Posterior vena cava (tissue), 2 donors: ENCODE measurements around the gene COIL. TPM values are rescaled to one million over a fixed set of nuclear protein-coding genes. Genes with fewer than 3 reads are reported as not detected.
A peak's percentile ranks its signal among the peaks of the same experiment; 100 is the strongest.
"Not testable (repeated sequence)": the region's sequence is repeated elsewhere in the genome, so short reads cannot be mapped to it uniquely, and the experiment has no call there.

Source experiments
- DNase-seq: peaks from one replicate; pipeline ENCODE4 v3.0.0-alpha.2; 2020; ENCODE audit warnings: low spot score
- intact Hi-C, 2 donors: fragments of 100-400 bp; cut with DNase I; formaldehyde crosslinking; loops; one replicate each; pipeline versions ENCODE4 v1.14.1 to v1.14.2; 2022 to 2023
- total RNA-seq, 2 donors: library from RNA; stranded (reverse); fragmentation: NEBNext Ultra II Directional; extraction: Animal tissue kit (Norgen Biotek cat#: 25700); gene quantifications; one replicate each; pipeline ENCODE4 v1.2.1, GENCODE V29; 2021
- donor health status: DM: yes; HTN: yes; CAD: no.
- donor health status: DM: yes; HTN: yes; CAD: no.

Gene COIL
- total RNA-seq, 2 donors from 2014 or later: 9.4 to 9.5 TPM

DNA sequence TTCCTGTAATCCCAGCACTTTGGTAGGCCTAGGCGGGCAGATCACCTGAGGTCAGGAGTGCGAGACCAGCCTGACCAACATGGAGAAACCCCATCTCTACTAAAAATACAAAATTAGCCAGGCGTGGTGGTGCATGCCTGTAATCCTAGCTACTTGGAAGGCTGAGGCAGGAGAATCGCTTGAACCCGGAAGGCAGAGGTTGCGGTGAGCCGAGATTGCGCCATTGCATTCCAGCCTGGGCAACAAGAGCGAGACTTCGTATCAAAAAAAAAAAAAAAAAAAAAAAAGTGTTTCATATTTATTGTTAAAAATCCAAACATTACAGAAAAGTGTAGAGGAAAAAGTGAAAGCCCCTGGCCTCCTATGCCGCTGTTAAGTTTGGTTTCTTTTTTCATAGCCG, 19.7 kb upstream of the COIL start:
- intact Hi-C loops, DNase-seq: not testable (repeated sequence)

DNA sequence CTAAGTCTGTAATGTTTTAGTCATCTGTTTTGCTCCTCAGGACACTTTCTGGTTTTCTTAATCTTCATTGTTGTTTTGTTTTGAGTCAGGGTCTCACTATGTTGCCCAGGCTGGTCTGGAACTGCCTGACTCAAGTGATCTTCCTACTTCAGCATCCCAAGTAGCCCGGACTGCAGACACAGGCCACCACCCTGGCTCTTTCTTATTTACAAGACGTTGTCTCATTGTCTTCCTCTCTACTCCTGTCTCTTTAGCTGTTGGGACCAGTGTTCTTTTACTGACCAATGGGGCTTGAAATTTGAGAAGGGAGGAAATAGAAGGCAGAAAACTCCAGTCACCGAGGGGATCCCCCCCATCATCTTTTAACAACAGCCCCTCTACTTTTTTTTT, 18.2 kb upstream of the COIL start:
- intact Hi-C loops: no loop called here
- DNase-seq: no peak

DNA sequence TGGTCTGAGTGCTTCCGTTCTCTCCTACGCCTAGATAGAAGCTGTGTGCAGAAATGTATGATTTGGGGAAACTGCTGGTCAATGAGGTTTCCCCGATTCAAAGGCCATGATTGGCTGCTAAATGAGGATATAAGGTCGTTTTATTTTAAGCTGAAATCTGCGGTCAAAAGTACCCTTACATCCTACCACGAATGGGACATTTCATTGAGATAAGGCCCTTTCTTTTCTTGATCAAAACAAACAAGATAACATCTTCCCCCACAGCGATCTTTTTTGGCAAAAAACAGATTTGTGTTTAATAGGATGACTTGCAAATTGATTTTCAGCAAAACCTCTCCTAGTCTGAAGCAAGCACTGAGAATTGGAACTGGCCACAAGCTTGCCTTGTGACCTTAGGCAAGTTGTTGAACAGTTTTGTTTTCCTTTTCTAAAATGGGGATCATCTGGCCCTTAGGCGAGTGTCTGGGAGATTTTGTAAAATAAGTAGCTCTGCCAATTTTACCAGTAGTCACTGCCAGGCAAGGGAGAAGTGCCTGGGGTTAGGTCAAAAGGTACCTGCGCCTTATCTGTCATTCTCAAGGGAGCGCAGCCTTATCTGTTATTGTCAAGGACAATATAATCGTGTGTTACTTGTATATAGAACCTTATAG, 17.7 kb upstream of the COIL start:
- DNase-seq: no peak
- intact Hi-C loops: no loop called here

DNA sequence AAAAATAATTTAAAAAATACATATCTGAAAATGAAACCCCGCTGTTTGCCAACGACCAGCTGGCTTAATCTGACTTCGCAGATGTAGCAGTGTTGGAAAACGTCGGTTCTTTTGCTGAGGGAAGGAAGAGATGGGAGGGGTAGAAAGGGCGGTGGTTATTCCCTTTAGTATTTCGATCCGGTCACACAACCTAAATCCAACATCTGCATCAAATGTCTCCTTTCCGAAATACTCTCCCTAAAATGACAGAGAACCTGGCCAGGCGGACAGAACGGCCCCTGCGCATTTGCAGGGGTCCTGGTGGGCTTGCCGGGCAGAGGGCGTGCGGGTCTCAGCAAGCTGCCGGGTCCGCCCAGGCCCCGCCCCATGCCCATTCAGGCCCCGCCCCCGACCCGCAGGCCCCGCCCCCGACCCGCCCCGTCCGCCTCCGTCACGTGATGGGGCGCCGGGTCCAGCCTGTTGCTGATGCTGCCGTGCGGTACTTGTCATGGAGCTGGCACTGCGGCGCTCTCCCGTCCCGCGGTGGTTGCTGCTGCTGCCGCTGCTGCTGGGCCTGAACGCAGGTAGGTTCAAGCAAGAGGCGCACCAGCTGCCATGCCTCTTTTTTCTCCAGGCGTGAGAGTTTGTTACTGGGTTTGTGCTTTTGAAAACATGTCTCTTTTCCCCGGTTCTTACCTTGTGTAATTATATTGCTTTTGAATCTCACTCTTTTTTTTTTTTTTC, 17.0 kb upstream of the COIL start, which contains the start of gene SCPEP1:
Gene SCPEP1, plus strand, starts transcription at position 459 of the 723 bp plus-strand sequence. Its CDS starts 29 bp downstream, at position 488.
- intact Hi-C loops: no loop called here
- peak; percentile 94 for DNase-seq

DNA sequence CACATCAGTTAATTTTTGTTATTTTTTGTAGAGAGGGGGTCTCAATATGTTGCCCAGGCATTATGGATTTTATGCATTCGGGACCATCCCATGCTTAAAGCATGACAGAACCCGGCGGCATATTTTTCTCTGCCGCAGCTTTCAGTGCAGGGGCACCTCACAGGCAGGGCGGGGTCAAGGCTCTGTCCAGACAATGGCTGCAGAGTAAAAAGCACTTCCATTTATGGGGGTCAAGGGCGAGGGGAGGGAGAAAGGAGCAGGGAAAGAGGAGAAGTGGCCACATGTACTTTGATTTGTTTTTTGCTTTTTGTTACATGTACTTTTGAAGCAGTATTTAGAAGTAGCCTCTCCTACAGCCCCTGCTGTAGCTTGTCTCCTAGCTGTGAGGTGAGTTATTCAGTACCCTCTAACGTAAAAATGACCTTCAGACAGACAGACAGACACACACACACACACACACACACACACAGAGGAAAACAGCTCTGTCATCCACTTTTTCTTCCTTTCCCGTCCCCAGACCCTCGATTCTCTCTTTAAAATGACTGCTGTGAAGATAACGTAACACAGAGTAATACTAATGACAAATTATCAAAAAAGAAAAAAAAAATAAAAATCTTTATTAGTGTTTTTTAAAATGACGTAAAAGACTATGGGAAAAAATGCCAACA, 16.2 kb upstream of the COIL start:
- DNase-seq: no peak
- intact Hi-C loops: no loop called here

DNA sequence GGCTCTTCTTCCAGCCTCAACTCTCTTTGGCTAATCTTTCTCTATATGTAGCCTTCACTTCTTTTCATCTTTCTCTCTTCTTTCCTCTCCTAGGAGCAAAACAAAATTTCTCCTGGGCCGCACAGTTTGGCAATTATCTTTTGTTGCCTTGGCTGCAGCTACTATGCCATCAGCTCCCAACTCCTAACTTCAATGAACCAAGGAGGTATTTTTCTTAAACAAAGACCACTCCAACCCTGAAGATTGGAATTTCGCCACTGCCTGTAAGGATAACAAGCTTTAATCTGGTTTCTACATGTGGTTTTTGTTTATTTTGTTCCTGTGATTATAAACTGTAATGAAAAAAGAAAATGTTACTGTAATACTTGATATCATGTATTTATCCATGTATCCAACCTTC, 14.8 kb upstream of the COIL start:
- intact Hi-C loops: no loop called here
- DNase-seq: no peak

DNA sequence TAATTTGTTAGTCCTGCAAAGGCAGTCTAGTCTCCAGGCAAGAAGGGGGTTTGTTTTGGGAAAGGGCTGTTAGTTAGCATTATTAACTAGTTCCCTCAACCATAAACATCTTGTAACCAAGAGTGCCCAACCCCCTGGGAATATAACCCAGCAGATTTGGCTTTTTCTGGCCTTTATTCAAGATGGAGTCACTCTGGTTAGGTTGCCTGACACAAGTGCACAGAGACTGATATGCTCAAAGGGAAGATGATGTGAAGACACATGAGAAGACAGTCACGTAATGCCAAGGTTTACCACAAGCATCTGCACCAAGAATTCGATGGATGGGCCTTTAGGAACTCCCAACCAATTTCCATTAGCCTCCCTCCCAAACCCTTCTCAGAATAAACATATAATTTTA, 13.2 kb upstream of the COIL start:
- intact Hi-C loops: no loop called here
- no peak for DNase-seq

DNA sequence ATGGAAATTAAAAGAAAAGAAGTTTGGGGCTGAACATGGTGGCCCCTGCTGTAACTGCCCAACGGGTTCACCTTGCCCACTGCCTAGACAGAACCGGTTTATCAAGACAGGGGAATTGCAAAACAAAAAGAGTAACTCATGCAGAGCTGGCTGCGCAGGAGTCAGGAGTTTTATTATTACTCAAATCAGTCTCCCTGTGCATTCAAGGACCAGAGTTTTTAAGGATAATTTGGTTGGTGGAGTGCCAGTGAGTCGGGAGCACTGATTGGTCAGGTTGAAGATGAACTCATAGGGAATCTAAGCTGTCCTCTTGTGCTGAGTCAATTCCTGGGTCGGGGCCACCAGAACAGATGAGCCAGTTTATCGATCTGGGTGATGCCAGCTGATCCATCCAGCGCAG, 12.7 kb upstream of the COIL start:
- intact Hi-C loops: no loop called here
- no peak for DNase-seq

DNA sequence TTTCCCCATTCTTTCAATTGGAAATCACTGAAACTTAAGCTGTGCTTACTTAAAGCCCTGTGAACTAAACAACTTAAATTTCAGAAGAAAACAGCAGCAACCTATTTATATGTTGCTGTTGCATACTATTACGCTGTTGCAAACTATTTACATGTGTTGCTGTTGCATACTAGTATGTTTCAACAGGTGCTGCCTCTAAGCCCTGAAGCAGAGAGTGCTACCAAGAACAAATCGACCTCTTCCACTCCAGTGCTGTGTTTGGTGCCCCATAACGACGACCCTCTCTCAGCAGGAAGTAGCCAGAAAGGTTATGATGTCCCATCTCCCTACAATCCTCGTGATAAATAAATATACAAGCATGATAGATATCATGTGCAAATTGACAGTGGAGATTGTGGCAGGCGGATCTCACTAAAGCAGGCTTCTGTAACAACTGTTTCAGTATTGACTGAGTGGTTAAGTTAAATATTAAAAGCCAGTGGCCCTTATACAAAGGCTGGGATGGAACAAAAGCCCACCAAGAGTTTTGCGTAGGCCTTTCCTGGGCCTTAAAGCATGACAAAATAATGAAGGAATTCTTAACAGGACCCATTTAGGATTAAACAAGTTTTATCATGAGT, 11.4 kb upstream of the COIL start:
- DNase-seq: no peak
- intact Hi-C loops: no loop called here

DNA sequence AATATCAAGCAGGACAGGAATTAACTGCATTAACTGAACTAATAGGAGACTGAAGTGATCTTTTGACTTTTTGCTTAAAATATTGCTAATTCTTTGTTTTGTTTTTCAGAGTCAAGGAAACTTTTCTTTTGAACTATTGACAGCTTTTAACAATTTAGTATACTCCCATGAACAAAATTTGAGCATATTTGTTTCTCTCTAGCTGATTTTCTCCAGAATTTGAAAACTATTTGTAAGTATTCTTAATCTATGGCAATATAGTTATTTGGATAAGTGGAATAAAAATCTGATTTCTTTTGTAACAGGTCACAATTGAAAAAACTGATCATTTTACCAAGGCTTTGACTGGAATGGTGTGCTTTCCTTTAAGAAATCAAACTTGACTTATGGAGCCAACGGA, 10.1 kb upstream of the COIL start:
- intact Hi-C loops: no loop called here
- no peak for DNase-seq

DNA sequence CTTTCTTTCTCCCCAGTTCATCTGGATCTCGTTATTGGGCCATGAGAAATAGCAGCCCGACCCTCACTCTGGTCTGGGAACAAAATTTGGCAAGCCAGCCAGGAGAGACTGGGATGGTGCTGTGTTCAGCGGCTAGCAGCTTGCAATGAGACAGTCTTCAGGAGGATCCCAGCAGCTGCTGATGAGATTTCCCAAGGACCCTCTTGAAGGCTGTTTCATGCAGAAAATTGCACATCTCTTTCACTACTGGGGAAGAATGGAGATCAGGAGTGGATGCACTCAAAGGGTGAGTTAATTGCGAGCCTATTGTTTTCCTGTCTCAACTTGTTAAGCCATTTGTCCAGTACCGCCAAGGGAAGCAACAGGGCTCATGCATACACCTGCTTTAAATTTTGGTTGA, 5.5 kb upstream of the COIL start:
- DNase-seq: no peak

DNA sequence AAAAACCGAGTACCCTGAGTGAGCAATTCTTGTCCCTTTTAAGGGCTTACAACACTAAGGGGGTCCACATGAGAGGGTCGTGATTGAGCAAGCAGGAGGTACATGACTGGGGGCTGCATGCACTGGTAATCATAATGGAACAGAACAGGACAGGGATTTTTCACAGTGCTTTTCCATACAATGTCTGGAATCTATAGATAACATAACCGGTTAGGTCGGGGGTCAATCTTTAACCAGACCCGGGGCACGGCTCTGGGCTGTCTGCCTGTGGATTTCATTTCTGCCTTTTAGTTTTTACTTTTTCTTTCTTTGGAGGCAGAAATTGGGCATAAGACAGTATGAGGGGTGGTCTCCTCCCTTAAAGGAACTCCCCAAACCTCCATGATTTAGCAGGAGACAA, 4.8 kb upstream of the COIL start:
- intact Hi-C loops, DNase-seq: not testable (repeated sequence)

More for the DNA sequence above, 5.5 kb upstream of the COIL start:
- intact Hi-C loops: no loop called here

DNA sequence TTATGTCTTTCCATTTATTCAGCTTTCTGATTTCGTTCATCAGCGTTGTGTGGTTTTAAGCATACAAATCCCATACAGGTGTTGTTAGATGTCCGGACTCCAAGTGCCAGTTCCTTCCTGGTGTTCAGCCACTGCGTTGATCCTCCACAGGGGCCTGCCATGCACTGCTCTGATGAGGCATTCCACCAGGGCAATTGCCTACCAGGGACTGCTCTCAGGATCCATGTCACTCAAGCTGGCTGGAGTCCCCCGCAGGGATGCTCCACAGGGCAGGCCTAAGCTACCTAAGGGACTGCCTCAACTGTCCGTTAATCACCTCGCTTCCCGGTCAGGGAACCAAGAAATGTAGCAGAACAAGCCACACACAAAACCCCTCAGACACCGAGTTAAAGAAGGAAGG, 4.4 kb upstream of the COIL start:
- DNase-seq, intact Hi-C loops: not testable (repeated sequence)

DNA sequence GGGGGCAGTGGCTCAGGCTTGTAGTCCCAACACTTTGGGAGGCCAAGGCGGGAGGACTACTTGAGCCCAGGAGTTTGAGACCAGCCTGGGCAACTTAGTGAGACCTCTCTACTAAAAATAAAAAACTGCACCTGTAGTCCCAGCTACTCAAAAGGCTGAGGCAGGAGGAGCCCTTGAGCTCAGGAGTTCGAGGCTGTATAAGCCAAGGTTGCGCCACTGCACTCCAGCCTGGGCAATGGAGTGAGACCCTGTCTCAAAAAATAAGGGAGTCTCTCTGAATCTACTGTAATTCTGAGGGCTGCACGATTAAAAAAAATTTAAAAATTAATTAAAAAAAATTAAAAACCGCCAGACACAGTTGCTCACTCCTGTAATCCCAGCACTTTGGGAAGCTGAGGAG, 3.9 kb downstream of the COIL start:
- intact Hi-C loops: no loop called here
- DNase-seq: no peak

DNA sequence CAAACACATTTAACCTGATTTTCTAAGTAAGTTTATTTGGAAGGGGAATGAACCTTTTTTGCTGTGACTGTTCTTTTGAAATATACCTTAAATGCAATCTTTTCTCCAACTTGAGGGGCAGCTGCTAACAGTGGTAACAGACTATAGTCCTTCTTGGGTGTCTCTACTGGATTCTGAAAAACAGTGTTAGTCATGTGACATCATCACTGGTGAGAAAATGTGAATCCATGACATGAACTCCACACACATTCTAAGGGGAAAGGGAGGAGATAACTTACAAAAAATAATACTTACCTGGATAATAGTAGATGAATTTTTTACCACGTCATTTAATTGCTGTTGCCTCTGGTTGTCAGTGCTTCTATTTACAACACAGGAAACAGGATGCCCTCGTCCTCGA, 11.3 kb downstream of the COIL start:
- intact Hi-C loops: no loop called here
- DNase-seq: no peak

DNA sequence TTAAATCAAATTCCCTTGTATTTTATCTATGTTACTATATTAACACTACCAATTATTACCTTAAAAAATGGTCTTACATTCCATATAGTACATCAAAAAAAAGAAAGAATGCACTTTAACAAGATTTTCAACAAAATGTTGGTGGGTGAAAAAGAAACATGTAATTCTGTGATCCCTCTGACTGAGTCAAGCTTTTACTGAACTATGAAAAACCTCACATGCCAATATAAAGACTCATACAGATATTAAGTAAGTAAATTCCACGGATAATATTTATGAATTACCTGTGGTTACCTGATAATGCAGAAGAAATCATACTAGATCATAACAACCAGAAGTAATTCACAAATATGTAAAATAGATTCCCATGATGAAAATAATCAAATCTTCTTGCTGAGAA, 12.4 kb downstream of the COIL start:
- no peak for DNase-seq
- intact Hi-C loops: no loop called here

DNA sequence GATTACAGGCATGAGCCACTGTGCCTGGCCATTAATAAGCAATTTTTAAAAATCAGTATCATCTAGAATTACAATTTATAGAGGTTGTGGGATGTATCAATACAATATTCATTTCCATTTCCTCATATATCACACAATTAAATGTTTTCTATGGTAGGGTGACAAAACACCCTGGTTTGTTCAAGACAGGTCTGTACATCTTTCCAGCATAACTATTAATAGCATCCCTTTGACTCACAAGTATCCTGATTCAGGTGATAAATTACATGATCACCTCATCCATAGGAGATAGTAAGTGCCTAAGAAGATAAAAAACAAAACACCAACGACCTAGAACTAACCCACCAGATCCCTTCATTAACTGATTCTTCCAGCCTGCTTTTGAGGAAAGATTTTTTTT, 13.1 kb downstream of the COIL start:
- intact Hi-C loops: no loop called here
- no peak for DNase-seq

DNA sequence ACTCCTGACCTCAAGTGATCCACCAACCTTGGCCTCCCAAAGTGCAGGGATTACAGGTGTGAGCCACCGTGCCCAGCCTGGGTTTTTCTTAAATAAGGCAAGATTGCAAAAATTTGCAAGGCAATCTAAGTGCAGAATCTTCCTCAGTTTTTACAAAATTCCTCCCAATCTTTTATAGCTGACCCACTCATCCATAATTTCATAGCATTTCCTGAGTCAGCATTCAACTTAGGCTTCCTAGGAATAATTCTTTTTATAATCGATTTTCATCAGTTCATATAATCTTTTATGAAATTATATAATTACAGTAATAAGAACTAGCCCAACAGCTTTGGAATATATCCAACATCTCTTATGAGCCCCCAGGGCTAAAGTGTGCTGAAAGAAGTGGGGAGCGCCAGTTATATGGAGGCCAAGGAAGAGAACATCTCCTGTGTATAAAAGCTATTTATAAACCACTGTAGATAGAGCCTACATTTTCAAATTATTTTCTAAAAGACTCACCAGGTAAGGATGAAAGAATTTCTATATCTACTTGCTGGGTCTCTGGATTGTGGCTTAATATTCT, 14.8 kb downstream of the COIL start:
- no peak for DNase-seq
- intact Hi-C loops: no loop called here

DNA sequence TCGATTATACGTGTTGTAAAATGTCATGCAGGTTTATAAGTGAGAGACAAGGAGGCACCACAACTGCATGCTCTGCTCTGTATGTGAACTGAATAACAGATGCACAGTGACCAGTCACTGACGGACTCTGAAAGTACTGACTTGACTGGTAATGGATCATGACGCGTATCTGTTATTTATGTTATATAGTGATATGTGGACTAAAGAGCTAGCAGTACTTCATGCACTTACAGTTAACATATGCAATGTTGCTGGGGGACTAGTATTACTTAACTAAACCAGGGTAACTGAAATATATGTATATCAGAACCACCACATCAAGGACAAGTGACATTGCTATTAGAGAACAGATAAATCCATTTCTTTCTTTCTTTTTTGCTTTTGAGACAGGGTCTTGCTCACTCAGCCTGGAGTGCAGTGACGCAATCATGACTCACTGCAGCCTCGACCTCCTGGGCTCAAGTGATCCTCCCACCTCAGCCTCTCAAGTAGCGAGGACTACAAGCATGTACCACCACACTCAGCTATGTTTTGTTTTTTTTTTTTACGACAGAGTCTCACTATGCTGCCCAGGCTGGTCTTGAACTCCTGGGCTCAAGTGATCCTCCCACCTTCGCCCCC, 17.2 kb downstream of the COIL start:
- no peak for DNase-seq
- intact Hi-C loops: loop anchor here in 1 of 2 donors (5.0 kb wide), 1 partner anchor 111 kb away; the partner anchor contains the start of genes C17orf67 and DGKE
